Transverse colon (tissue), 4 donors: ENCODE data around the gene SNED1.

Source experiments
- EP300 ChIP-seq: sonication (generic); formaldehyde crosslinking; IDR thresholded peaks from one replicate; pipeline ENCODE4 v1.6.1; 2017; ENCODE audit warnings: antibody characterized with exemption, low read depth
- POLR2AphosphoS5 ChIP-seq, 3 donors: sonication (generic); formaldehyde crosslinking; IDR thresholded peaks; one replicate each; pipeline ENCODE4 v1.6.1; 2016; ENCODE audit warnings: antibody characterized with exemption in 3 of 3
- TF ChIP-seq, protein P1 (sequence below), 5 experiments: fragments of 200-600 bp in 3 of 5; fragments of 450-650 bp in 2 of 5; sonication (generic) in 3 of 5; IDR thresholded peaks; 1 replicate in 2 of 5; 2 replicates in 3 of 5; pipeline ENCODE4 v1.5.1; 2016 to 2017; ENCODE audit warnings: antibody characterized with exemption in 5 of 5, inconsistent platforms in 3 of 5, mild to moderate bottlenecking in 2 of 5, moderate library complexity in 1 of 5

DNA sequence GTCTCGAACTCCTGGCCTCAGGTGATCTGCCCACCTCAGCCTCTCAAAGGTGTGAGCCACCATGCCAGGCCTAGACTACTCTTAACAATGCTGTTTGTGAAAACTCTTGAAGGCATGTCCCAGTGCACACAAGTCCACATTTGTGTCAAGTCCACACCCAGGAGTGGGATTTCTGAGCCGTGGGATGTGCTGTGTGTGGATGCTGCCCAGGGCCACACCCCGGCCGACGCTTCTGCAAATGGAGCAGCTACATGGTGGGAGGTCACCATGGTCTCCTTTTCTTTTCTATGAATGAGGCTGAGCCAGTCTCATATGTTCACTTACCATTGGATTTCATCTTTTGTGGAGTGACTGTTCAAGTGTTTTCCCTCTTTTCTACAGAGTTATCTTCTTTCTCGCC, 15.8 kb downstream of the SNED1 start:
- TF ChIP-seq, protein P1, sequence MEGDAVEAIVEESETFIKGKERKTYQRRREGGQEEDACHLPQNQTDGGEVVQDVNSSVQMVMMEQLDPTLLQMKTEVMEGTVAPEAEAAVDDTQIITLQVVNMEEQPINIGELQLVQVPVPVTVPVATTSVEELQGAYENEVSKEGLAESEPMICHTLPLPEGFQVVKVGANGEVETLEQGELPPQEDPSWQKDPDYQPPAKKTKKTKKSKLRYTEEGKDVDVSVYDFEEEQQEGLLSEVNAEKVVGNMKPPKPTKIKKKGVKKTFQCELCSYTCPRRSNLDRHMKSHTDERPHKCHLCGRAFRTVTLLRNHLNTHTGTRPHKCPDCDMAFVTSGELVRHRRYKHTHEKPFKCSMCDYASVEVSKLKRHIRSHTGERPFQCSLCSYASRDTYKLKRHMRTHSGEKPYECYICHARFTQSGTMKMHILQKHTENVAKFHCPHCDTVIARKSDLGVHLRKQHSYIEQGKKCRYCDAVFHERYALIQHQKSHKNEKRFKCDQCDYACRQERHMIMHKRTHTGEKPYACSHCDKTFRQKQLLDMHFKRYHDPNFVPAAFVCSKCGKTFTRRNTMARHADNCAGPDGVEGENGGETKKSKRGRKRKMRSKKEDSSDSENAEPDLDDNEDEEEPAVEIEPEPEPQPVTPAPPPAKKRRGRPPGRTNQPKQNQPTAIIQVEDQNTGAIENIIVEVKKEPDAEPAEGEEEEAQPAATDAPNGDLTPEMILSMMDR (IDR thresholded peaks at IDR 0.05): no peak
- TF ChIP-seq POLR2AphosphoS5 (IDR thresholded peaks at IDR 0.05) (no peak), EP300 (no peak)
